ENCODE data around the gene GATA2. TPM values are rescaled to one million over a fixed set of nuclear protein-coding genes. Genes with fewer than 3 reads are reported as not detected.

The GATA2 gene
- total RNA-seq, 1 donor from 2014 or later, result 68.3 TPM

DNA sequence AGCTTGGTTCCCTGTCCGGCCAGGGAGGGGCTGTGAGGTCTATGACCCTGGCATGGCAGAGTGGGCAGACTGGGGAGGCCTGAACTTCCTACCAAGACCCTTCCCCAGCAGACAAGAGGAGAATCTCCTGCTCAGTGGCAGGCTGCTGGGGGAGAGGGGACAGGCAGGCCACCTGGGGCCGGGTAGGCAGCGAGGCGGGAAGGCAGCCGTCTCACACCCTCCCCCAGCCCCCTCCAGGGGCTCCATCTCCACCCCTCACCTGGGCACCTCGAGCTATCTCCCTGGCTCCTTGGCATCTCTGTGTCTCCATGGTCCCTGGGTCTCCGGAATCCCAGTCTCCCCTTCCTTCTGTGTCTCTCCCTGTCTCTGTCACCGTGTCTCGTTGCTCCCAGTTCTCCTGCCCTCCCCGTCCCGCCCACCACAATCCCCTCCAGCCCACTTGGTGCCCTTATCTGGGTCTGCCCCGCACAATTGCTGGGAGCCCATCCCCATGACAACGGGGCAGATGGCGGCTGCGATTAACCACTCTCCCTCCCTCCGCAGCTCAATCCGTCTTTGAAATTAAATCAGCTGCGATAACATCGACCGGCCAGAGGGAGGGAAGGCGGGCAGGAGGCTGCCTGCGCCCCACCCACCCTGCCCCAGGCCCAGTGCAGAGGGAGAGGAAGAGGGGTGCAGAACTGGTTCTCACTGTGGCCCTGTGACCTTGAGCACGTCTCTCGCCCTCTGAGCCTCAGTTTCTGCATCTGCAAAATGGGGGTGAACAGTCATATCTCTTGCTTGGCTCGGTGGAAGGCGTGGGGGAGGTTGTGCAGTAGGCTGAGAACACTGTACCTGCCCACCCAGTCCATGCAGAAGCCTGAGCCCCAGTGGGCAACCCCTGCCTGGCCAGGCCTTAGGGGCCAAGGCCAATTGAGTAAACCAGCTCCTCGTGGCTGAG, 36.0 kb downstream of the GATA2 start:
- TF ChIP-seq, protein P1, sequence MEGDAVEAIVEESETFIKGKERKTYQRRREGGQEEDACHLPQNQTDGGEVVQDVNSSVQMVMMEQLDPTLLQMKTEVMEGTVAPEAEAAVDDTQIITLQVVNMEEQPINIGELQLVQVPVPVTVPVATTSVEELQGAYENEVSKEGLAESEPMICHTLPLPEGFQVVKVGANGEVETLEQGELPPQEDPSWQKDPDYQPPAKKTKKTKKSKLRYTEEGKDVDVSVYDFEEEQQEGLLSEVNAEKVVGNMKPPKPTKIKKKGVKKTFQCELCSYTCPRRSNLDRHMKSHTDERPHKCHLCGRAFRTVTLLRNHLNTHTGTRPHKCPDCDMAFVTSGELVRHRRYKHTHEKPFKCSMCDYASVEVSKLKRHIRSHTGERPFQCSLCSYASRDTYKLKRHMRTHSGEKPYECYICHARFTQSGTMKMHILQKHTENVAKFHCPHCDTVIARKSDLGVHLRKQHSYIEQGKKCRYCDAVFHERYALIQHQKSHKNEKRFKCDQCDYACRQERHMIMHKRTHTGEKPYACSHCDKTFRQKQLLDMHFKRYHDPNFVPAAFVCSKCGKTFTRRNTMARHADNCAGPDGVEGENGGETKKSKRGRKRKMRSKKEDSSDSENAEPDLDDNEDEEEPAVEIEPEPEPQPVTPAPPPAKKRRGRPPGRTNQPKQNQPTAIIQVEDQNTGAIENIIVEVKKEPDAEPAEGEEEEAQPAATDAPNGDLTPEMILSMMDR (IDR thresholded peaks at IDR 0.05), result no peak
- peaks cover 24% of the 10 kb centered on the region for H3K27me3 ChIP-seq (ENCODE audit: low read depth)

DNA sequence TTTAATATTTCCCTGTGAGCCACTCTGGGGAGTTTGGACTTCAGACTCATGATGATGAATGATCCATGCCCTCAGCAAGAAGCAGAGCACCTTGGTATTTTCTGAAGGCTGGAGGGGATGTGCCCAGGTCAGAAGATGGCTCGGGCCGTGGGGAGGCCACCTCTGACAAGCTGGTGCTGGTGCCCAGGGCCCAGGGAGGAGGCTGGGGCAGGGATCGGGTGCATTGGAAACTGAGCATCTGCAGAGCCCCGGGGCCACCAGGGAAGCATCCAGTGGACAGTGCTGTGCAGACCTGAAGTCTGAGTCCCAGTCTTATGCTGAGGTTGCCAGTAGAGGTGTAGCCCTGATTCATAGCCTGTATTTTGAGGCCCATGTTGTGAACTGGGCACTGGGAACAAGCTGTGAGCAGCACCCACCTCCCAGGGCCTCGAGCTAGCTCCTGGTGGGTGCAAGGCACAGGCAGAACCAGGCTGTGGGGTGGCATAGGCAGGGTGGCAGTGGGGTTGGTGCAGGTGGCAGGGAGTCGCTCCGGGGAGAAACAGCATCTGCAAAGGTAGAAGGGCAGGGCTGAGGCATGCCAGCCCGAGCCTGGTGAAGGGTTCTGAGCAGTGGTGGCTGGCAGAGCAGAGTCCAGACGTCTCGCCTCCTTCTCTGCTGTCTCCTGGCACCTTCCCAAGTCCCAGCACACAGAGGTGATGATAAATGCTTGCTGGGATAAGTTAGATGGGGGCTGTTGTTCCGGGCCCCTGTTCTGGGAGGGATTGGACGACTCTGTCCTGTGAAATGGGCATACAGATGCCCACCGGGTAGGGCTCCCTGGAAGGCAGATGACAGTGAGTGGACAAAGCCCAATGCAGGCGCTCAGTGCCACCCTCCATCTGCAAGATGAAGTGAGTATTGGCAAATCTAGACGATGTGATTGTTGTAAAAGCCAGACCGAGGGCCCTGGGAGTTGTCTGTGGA, 36.9 kb downstream of the GATA2 start:
- Histone ChIP-seq H3K27me3 (ENCODE audit: low read depth) (peaks cover 26% of the 10 kb centered on the region), H3K4me1 (no peaks in the 10 kb centered on the region)
- intact Hi-C loops (cut with DNase I), result no loop called here

More for the DNA sequence above, 36.0 kb downstream of the GATA2 start:
- Histone ChIP-seq H3K4me1 (no peaks in the 10 kb centered on the region), H3K4me3 (no peak overlapping the region), H3K36me3 (no peaks in the 10 kb centered on the region), H3K27ac (no peak overlapping the region), H3K9me3 (no peaks in the 10 kb centered on the region)
- ATAC-seq (no peak), DNase-seq (no peak)
- intact Hi-C loops (cut with DNase I), result no loop called here

DNA sequence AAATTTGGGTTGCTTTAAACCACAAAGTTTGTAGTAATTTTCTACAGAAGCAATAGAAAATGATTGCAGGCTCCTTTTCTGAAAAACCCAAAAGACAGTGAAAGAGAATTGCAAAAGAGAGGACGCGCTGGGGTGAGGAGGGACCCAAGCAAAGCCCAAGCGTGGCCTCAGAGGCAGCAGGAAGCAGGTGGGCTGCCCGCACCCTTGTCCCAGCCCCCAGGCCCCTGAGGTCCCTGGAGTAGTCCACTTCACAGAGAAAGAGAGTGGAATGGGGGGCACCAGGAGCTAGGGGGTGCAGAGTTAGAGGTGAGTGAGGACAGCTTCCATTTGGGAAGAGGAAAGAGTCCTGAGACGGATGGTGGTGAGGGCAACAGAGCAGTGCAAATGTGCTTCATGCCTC, 37.9 kb downstream of the GATA2 start:
- no peak for ATAC-seq
- intact Hi-C loops (cut with DNase I), result no loop called here
- no peaks in the 10 kb centered on the region for H3K4me1 ChIP-seq
- H3K27me3 ChIP-seq (ENCODE audit: low read depth), result peaks cover 26% of the 10 kb centered on the region
- TF ChIP-seq, protein P1 (IDR thresholded peaks at IDR 0.05), result no peak
- no peak for DNase-seq
- no peaks in the 10 kb centered on the region for H3K9me3 ChIP-seq
- no peak overlapping the region for H3K4me3 ChIP-seq
- no peaks in the 10 kb centered on the region for H3K36me3 ChIP-seq
- no peak overlapping the region for H3K27ac ChIP-seq

More for the DNA sequence above, 36.9 kb downstream of the GATA2 start:
- TF ChIP-seq, protein P1 (IDR thresholded peaks at IDR 0.05), result no peak
- ATAC-seq (no peak), DNase-seq (no peak)
- H3K4me3 ChIP-seq, result no peak overlapping the region
- no peaks in the 10 kb centered on the region for H3K36me3 ChIP-seq
- no peaks in the 10 kb centered on the region for H3K9me3 ChIP-seq
- no peak overlapping the region for H3K27ac ChIP-seq

DNA sequence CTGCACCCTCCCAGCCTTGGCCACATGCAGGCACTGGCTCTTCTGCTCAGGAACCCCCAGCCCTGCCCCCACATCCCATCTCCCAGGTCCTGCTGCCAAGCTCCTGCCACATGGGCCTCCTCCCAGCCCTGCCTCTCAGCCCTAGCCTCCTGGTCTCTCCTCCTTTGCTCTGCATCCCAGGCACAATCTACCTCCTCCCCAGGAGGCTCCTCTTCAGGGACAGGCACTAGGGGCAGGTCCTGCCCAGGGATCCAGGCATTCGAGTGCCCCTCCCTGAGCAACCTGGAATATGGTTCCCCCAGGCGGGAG, 38.7 kb downstream of the GATA2 start:
- DNase-seq, result no peak
- Histone ChIP-seq H3K9me3 (no peaks in the 10 kb centered on the region), H3K4me3 (no peak overlapping the region), H3K36me3 (no peaks in the 10 kb centered on the region), H3K27ac (no peak overlapping the region), H3K27me3 (ENCODE audit: low read depth) (peaks cover 26% of the 10 kb centered on the region), H3K4me1 (no peaks in the 10 kb centered on the region)
- TF ChIP-seq, protein P1 (IDR thresholded peaks at IDR 0.05), result no peak
- intact Hi-C loops (cut with DNase I), result no loop called here
- no peak for ATAC-seq

DNA sequence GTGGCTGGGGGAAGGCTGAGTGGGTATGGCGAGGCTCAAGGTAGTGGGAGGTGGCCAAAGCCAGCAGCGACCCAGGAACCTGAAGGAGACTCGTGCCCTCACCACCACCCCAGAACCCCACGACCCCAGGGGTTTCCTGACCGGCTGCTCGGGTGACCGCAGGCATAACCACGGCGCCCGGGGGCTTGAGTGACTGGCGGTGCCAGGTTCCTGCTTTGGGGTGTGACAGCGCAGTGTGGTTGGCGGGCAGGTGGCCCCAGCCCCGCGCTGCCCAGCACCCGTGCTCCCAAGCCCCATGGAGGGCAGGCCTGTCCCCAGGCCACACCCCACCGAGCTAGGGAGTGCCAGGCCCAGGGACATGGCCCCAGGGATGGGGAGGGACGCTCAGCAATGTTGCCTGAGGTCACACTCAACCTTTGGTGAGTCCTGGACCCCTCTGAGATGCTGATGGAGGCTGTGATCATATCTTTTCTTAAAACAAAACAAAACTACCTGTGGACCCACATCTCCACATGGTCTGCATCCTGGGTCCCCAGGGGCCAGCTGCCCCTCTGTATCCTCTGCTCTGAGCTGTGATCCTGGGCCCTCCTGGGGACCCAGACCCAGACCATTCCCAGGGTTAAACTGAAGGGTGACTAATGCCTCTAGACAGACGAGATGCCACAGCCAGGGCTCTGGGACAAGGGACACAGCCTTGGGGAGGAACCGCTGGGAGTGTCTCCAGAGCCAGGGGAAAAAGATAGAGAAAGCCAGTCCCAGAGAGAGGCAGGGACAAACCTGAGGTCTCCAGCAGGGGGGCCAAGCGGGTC, 39.3 kb downstream of the GATA2 start:
- H3K9me3 ChIP-seq, result no peaks in the 10 kb centered on the region
- no peak overlapping the region for H3K27ac ChIP-seq
- no peaks in the 10 kb centered on the region for H3K36me3 ChIP-seq
- TF ChIP-seq, protein P1 (IDR thresholded peaks at IDR 0.05), result no peak
- H3K4me1 ChIP-seq, result no peaks in the 10 kb centered on the region
- peaks cover 26% of the 10 kb centered on the region for H3K27me3 ChIP-seq (ENCODE audit: low read depth)
- ATAC-seq (peak in 1 of 2 donors; percentile 11), DNase-seq (no peak)
- intact Hi-C loops (cut with DNase I), result no loop called here
- H3K4me3 ChIP-seq, result no peak overlapping the region
